Tibial artery (tissue), 4 donors: ENCODE measurements around the gene MAGEB4.

Source experiments
- DNase-seq, 2 donors: peaks; one replicate each; pipeline ENCODE4 v3.0.0-alpha.2; 2019
- H3K27ac ChIP-seq, 2 donors: fragments of 200-600 bp; sonication (generic) in 1 of 2; 1 replicate in 1 of 2; 2 replicates in 1 of 2; pipeline ENCODE4 v1.5.1; 2018 to 2019; ENCODE audit warnings: mild to moderate bottlenecking in 1 of 2
- H3K27me3 ChIP-seq, 2 donors: fragments of 200-600 bp; sonication (generic) in 1 of 2; one replicate each; pipeline versions ENCODE4 v1.5.1 to v1.6.0; 2016 to 2019
- H3K36me3 ChIP-seq, 3 donors: fragments of 200-600 bp; sonication (generic) in 2 of 3; one replicate each; pipeline ENCODE4 v1.5.1; 2016 to 2019; ENCODE audit warnings: mild to moderate bottlenecking in 2 of 3
- H3K4me1 ChIP-seq, 4 donors: fragments of 200-600 bp; sonication (generic) in 2 of 4; 1 replicate in 3 of 4; 2 replicates in 1 of 4; pipeline ENCODE4 v1.5.1; 2016 to 2019
- H3K4me3 ChIP-seq, 2 donors: fragments of 200-600 bp; sonication (generic) in 1 of 2; 1 replicate in 1 of 2; 2 replicates in 1 of 2; pipeline ENCODE4 v1.5.1; 2018 to 2019; ENCODE audit warnings: mild to moderate bottlenecking in 2 of 2
- H3K9me3 ChIP-seq, 3 donors: fragments of 200-600 bp; sonication (generic) in 1 of 3; one replicate each; pipeline ENCODE4 v1.5.1; 2016 to 2019
- intact Hi-C: fragments of 100-400 bp; cut with DNase I; formaldehyde crosslinking; loops from one replicate; pipeline ENCODE4 v1.15.0; 2023; ENCODE audit warnings: low total_unique reads
- TF ChIP-seq, protein P1 (sequence below), 2 experiments: fragments of 200-600 bp in 1 of 2; fragments of 450-650 bp in 1 of 2; IDR thresholded peaks; one replicate each; pipeline ENCODE4 v1.5.1; 2017 to 2019; ENCODE audit warnings: antibody characterized with exemption in 2 of 2, mild to moderate bottlenecking in 1 of 2, moderate library complexity in 1 of 2

The MAGEB4 gene

DNA sequence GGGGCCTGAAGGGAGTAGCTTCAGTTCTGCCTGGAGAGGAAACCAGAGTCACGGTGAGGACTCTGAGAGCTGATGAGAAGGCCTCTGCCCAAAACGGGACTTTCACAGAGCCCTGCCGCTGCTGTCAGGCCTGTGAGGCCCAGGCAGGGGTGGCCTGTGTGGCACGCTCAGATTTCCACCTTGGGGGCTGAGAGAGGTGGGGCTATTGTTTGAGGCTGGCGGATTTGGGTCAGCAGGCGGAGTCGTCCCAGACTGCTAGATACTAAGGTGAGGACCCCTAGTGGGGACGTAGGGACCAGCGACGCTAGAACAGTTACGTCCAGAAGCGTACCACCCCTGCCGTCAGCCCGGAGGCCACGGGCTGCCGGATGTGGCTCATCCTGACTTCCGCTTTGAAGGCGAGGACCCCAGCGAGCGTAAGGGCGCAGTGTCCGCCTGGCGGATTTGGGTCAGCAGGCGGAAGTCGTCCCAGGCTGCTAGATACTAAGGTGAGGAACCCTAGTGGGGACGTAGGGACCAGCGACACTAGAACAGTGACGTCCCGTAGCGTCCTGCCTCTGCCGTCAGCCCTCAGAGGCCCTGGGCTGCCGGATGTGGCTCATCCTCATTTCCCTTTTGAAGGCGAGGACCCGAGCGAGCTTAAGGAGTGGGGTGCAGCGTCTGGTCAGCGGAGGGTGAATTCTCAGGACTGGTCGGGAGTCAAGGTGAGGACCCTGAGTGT lies 5.1 kb downstream of the MAGEB4 start, which contains the start of gene MAGEB1:
Gene MAGEB1, plus strand, starts transcription at position 378 of the 721 bp plus-strand sequence. CDS start 3,348 bp downstream, outside the sequence.
- Histone ChIP-seq H3K4me1 (no peaks in the 10 kb centered on the region), H3K27me3 (no peaks in the 10 kb centered on the region), H3K27ac (no peak within 1 kb of the TSS), H3K9me3 (no peaks in the 10 kb centered on the region), H3K36me3 (no peaks in the 10 kb centered on the region), H3K4me3 (no peak within 1 kb of the TSS)
- TF ChIP-seq, protein P1, sequence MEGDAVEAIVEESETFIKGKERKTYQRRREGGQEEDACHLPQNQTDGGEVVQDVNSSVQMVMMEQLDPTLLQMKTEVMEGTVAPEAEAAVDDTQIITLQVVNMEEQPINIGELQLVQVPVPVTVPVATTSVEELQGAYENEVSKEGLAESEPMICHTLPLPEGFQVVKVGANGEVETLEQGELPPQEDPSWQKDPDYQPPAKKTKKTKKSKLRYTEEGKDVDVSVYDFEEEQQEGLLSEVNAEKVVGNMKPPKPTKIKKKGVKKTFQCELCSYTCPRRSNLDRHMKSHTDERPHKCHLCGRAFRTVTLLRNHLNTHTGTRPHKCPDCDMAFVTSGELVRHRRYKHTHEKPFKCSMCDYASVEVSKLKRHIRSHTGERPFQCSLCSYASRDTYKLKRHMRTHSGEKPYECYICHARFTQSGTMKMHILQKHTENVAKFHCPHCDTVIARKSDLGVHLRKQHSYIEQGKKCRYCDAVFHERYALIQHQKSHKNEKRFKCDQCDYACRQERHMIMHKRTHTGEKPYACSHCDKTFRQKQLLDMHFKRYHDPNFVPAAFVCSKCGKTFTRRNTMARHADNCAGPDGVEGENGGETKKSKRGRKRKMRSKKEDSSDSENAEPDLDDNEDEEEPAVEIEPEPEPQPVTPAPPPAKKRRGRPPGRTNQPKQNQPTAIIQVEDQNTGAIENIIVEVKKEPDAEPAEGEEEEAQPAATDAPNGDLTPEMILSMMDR (IDR thresholded peaks at IDR 0.05): no peak
- no peak for DNase-seq
- intact Hi-C loops: no loop called here

DNA sequence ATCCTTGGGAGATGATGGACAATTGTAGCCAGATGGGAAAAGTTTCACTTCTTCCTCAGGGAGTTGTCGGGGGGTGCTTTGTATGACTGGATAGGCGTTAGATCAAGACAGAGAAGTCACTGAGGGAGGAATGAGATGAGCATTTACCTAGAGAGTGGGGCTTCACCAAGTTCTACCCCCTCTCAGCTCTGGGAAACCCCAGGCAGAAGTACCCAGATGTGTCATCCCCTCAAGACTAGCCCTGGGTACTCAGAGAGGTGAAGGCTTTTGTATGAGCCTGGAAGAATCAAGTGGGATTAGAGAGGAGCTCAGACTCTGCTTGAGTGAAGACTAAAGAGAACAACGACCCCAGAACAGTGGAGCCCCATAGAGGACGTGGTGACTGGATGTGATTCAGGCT lies 7.1 kb downstream of the MAGEB4 start:
- intact Hi-C loops: no loop called here
- Histone ChIP-seq H3K36me3 (no peaks in the 10 kb centered on the region), H3K4me3 (no peak overlapping the region), H3K27me3 (no peaks in the 10 kb centered on the region), H3K9me3 (no peaks in the 10 kb centered on the region), H3K4me1 (no peaks in the 10 kb centered on the region), H3K27ac (no peak overlapping the region)
- DNase-seq: no peak
- TF ChIP-seq, protein P1 (IDR thresholded peaks at IDR 0.05): no peak

DNA sequence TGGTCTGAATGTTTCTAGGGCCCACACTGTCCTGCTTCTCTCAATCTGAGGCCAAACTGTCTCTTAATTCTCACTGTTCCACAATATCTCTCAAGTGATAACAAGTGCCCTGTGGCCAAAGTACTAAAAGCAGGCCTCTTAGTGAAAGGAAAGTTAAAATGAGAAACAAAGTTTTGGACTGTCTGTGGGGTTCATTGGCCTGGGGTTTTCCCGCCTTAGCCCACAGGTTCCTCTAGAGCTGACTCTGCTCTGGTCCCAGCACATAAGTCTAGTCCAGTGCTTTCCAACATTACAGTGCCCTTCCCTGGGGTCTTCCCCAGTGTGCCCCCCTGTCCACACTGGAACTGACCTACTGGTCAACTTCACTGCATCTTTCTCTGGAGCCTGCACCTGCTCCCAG lies 11.5 kb downstream of the MAGEB4 start:
- H3K9me3 ChIP-seq: peaks cover 0 to 4% (median 0%) of the 10 kb centered on the region in 3 donors
- H3K4me1 ChIP-seq: no peaks in the 10 kb centered on the region
- no peak overlapping the region for H3K27ac ChIP-seq
- TF ChIP-seq, protein P1 (IDR thresholded peaks at IDR 0.05): no peak
- no peaks in the 10 kb centered on the region for H3K27me3 ChIP-seq
- H3K4me3 ChIP-seq: no peak overlapping the region
- no peak for DNase-seq
- H3K36me3 ChIP-seq: no peaks in the 10 kb centered on the region
- intact Hi-C loops: no loop called here

DNA sequence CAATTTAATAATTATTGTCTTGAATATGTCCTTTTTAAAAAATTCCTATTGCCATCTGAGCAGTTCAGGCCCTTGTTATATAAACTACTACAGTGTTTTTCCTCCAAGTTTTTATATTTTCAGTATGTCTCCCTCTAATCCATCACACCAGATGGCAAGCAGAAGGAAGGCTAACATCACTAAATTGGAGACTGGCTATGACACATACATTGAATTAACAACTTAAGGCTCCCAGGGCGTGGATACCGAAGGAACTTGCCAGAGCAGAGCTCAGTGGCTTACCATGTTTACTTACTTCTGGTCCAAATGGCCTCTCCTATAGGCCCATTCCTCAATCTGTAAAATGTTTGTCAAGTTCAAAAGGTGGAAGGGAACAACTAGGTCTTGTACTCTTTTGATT lies 18.1 kb downstream of the MAGEB4 start:
- no peak for DNase-seq
- Histone ChIP-seq H3K36me3 (no peaks in the 10 kb centered on the region), H3K4me3 (no peak overlapping the region), H3K9me3 (peaks cover 0 to 4% (median 0%) of the 10 kb centered on the region in 3 donors), H3K4me1 (no peaks in the 10 kb centered on the region), H3K27me3 (no peaks in the 10 kb centered on the region), H3K27ac (no peak overlapping the region)
- TF ChIP-seq, protein P1 (IDR thresholded peaks at IDR 0.05): no peak
- intact Hi-C loops: no loop called here

DNA sequence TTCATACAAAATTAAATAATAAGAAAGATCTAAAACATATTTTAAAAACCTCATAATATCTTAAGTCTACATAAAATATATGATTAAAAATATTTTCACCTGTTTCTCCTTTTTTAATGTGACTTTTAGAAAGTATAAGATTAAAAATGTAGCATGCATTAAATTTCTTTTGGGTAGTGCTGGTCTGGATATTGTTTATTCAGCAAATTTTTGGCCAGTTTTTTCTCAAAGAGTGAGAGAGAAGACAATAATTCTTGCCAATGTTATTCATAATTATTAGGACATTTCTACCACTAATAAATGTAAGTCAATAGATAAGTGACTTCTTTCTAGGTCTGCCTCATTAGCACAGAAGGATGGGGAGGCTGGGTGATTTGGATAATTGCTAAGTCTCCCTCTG lies 19.2 kb downstream of the MAGEB4 start:
- no peak for DNase-seq
- Histone ChIP-seq H3K4me3 (no peak overlapping the region), H3K27me3 (no peaks in the 10 kb centered on the region), H3K9me3 (no peaks in the 10 kb centered on the region), H3K4me1 (no peaks in the 10 kb centered on the region), H3K36me3 (no peaks in the 10 kb centered on the region), H3K27ac (no peak overlapping the region)
- intact Hi-C loops: no loop called here
- TF ChIP-seq, protein P1 (IDR thresholded peaks at IDR 0.05): no peak
